Measurements from ENCODE around the gene TNIK. TPM values are rescaled to one million over a fixed set of nuclear protein-coding genes. Genes with fewer than 3 reads are reported as not detected.

The TNIK gene
- total RNA-seq, 1 donor from 2014 or later, result 35.3 TPM

DNA sequence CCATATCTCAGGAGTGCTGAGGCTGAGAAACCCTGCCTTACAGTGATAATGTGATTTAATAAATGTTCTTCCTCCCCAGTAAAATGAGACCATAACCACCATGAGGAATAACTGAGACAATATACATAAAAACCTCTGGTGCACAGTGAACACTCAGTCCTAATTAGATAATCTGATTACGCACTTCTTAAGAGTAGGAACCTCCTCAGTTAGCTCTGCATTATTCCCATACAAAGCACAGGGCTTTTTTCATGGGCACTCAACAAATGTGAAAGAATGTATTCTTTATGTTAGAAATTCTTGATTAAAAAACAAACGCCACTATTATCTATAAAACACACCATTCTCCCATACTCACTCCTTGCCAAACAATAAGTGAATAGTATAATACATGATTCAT is 97.0 kb downstream of the TNIK start:
- H3K4me1 ChIP-seq, result no peaks in the 10 kb centered on the region
- H3K4me3 ChIP-seq, result no peak overlapping the region
- no peaks in the 10 kb centered on the region for H3K9me3 ChIP-seq
- intact Hi-C loops (cut with DNase I), result no loop called here
- H3K27ac ChIP-seq, result no peak overlapping the region
- ATAC-seq, result no peak
- no peaks in the 10 kb centered on the region for H3K36me3 ChIP-seq
- H3K27me3 ChIP-seq, result no peaks in the 10 kb centered on the region
- TF ChIP-seq, protein P1, sequence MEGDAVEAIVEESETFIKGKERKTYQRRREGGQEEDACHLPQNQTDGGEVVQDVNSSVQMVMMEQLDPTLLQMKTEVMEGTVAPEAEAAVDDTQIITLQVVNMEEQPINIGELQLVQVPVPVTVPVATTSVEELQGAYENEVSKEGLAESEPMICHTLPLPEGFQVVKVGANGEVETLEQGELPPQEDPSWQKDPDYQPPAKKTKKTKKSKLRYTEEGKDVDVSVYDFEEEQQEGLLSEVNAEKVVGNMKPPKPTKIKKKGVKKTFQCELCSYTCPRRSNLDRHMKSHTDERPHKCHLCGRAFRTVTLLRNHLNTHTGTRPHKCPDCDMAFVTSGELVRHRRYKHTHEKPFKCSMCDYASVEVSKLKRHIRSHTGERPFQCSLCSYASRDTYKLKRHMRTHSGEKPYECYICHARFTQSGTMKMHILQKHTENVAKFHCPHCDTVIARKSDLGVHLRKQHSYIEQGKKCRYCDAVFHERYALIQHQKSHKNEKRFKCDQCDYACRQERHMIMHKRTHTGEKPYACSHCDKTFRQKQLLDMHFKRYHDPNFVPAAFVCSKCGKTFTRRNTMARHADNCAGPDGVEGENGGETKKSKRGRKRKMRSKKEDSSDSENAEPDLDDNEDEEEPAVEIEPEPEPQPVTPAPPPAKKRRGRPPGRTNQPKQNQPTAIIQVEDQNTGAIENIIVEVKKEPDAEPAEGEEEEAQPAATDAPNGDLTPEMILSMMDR (IDR thresholded peaks at IDR 0.05), result no peak
- no peak for DNase-seq

DNA sequence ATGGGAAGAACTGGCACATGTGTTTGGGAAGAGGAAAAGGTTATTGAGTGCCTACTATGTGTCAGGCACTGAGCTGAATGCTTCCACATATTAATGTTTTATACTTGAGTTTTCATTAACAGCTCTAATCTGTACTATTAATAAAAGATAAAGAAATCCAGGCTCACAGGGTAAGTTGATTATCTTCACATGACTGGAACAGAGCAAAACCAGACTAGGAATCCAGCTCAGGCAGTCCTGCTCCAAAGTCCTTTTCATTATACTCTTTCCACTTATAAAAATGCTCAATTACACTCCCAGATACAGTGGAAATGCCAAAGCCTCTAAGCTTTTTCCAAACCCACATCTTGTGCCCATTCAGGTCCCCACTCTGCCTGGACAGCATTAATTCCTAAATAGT is 97.6 kb downstream of the TNIK start:
- Histone ChIP-seq H3K27ac (no peak overlapping the region), H3K27me3 (no peaks in the 10 kb centered on the region), H3K36me3 (no peaks in the 10 kb centered on the region), H3K4me1 (no peaks in the 10 kb centered on the region), H3K9me3 (no peaks in the 10 kb centered on the region), H3K4me3 (no peak overlapping the region)
- DNase-seq, result no peak
- intact Hi-C loops (cut with DNase I), result no loop called here
- TF ChIP-seq, protein P1 (IDR thresholded peaks at IDR 0.05), result no peak
- no peak for ATAC-seq

DNA sequence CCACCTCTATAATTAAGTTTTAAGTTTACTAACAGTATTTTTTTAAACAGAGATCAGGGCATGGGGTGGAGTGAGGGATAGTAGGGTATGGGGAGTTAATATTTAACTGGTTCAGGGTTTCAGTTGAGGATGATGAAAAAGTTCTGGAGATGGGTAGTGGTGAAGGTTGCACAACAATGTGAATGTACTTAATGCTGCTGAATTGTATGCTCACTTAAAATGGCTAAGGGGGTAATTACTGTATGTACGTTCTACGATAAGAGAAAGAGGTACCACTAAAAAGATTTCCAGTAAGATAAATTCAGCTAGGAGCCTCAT is 101.4 kb downstream of the TNIK start:
- Histone ChIP-seq H3K4me3 (no peak overlapping the region), H3K4me1 (no peaks in the 10 kb centered on the region), H3K9me3 (no peaks in the 10 kb centered on the region), H3K27me3 (no peaks in the 10 kb centered on the region), H3K36me3 (no peaks in the 10 kb centered on the region), H3K27ac (no peak overlapping the region)
- intact Hi-C loops (cut with DNase I), result no loop called here
- ATAC-seq (no peak), DNase-seq (no peak)
- TF ChIP-seq, protein P1 (IDR thresholded peaks at IDR 0.05), result no peak

DNA sequence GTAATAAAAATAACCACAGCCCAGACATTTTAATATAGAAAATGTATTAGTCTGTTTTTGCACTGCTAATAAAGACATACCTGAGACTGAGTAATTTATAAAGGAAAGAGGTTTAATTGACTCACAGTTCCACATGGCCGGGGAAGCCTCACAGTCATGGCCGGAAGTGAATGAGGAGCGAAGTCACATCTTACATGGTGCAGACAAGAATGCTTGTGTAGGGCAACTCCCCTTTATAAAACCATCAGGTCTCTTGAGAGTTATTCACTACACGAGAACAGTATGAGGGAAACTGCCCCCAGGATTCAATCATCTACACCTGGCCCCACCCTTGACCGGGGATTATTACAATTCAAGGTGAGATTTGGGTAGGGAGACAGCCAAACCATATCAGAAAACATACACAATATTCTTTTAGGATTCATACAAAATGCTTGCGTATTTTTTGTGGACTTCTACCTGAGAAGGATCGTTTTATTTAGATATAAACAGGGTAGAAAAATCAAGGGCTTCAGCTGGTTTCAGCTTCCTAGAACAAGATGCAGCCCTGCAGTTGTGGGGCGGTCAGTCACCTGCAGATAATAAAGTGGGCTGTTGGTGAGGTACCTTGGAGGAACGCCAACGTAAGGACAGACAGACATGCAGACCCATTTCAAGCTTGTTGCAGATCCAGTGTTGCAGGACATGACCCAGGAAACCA is 101.9 kb downstream of the TNIK start:
- DNase-seq, result no peak
- intact Hi-C loops (cut with DNase I), result no loop called here
- Histone ChIP-seq H3K36me3 (no peaks in the 10 kb centered on the region), H3K4me1 (peaks cover 3% of the 10 kb centered on the region), H3K27ac (no peak overlapping the region), H3K9me3 (no peaks in the 10 kb centered on the region), H3K27me3 (no peaks in the 10 kb centered on the region), H3K4me3 (no peak overlapping the region)
- no peak for ATAC-seq
- TF ChIP-seq, protein P1 (IDR thresholded peaks at IDR 0.05), result no peak

DNA sequence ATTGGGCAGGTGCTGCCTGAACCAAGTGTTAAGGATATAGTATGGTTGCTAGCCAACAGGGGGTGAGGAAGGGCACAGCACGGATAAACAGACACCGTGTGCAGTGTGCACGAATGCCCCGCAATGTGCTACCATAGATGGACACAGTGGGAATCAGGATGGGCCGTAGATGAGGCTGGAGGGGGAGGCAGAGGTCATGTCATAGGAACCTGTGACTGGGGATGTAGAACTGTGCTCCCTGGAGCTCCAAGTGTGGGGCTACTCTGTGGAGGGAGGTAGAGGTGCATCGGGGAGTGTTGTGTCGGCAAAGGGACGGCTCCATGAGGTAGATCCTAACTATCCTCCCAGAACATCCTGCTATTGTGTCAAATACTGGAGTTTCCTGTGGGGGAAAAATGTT is 102.5 kb downstream of the TNIK start:
- H3K36me3 ChIP-seq, result no peaks in the 10 kb centered on the region
- intact Hi-C loops (cut with DNase I), result no loop called here
- TF ChIP-seq, protein P1 (IDR thresholded peaks at IDR 0.05), result no peak
- no peak overlapping the region for H3K27ac ChIP-seq
- no peaks in the 10 kb centered on the region for H3K9me3 ChIP-seq
- H3K27me3 ChIP-seq, result no peaks in the 10 kb centered on the region
- H3K4me1 ChIP-seq, result peaks cover 3% of the 10 kb centered on the region
- no peak overlapping the region for H3K4me3 ChIP-seq
- DNase-seq (no peak), ATAC-seq (no peak)

DNA sequence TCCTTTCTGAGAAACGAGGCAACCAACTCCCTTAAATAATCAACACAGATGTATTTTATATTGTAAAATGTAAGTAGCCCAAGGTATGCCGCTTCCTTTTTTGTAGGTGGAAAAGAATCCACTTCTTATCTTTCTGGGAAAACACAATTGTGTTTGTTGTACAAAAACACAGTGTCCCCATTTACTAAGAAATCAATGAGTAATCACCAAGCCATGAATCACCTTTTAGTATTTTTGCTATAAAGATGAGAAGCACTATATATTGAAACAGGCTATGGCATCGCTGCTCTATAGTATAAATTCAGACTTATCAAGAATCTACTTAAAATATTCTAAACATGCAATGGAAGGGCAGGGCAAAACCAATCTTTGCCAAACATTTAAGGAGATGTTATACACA is 104.0 kb downstream of the TNIK start:
- Histone ChIP-seq H3K27ac (no peak overlapping the region), H3K36me3 (no peaks in the 10 kb centered on the region), H3K4me3 (no peak overlapping the region), H3K27me3 (no peaks in the 10 kb centered on the region), H3K9me3 (no peaks in the 10 kb centered on the region), H3K4me1 (peaks cover 3% of the 10 kb centered on the region)
- TF ChIP-seq, protein P1 (IDR thresholded peaks at IDR 0.05), result no peak
- intact Hi-C loops (cut with DNase I), result no loop called here
- DNase-seq, result no peak
- no peak for ATAC-seq

Measured in upper lobe of right lung (tissue), 1 donor.